ENCODE results near the gene SLC44A2. TPM values are rescaled to one million over a fixed set of nuclear protein-coding genes. Genes with fewer than 3 reads are reported as not detected.

The SLC44A2 gene
- total RNA-seq, 1 donor from 2014 or later: 41.2 TPM

DNA sequence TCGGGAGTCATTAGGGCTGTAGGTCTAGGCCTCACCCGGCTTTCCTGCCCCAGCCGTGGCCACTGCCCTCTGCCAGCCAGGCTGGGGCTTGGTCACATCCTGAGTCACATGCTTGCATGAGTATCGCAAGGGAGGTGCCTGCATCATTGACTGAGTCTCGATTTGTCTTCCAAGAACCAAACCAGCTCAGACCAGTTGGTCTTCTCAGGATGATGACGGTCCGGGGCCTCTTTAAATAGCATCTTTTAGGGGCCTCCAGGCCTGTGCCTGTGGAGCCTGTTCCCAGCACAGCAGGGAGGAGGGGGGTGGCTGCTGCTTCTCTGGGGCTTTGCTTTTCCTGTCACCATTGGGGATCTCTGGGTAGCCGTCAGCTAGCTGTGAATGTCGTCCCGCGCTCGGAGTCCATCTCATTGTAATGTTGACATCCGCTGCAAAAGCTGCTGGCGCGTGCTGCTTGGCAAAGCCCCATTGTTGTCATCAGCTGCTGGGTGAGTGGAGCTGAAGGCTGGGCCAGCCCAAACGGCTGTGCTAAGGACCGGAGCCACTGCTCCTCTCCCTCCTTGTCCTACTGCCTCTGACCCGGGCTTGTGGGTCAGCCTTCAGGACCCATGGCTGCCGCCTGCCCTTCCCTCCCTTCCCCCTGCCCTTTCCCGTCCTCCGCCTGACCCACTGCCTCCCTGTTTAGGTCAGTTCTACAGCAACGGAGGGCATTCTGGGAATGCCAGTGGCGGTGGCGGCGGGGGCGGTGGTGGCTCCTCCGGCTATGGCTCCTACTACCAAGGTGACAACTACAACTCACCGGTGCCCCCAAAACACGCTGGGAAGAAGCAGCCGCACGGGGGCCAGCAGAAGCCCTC is 61.5 kb downstream of the SLC44A2 start:
- H3K9ac ChIP-seq (ENCODE audit: low read depth in 1 of 3, low read length in 3 of 3): no peak overlapping the region
- H3K9me3 ChIP-seq (ENCODE audit: control insufficient read depth in 3 of 3, low read length in 3 of 3): no peaks in the 10 kb centered on the region
- no peak overlapping the region for H3K27ac ChIP-seq (ENCODE audit: low read depth, low read length)
- H3K4me3 ChIP-seq (ENCODE audit: low read length in 3 of 3): no peak overlapping the region
- no peaks in the 10 kb centered on the region for H3K27me3 ChIP-seq (ENCODE audit: control insufficient read depth in 3 of 3, insufficient read depth in 3 of 3, low read length in 3 of 3)
- H3K36me3 ChIP-seq (ENCODE audit: control insufficient read depth in 3 of 3, insufficient read depth in 3 of 3, low read length in 3 of 3): peaks cover 82 to 84% (median 82%) of the 10 kb centered on the region in 3 donors
- peaks cover 0 to 9% (median 0%) of the 10 kb centered on the region in 3 donors for H3K4me1 ChIP-seq (ENCODE audit: control insufficient read depth in 3 of 3, insufficient read depth in 3 of 3, low read length in 3 of 3)

DNA sequence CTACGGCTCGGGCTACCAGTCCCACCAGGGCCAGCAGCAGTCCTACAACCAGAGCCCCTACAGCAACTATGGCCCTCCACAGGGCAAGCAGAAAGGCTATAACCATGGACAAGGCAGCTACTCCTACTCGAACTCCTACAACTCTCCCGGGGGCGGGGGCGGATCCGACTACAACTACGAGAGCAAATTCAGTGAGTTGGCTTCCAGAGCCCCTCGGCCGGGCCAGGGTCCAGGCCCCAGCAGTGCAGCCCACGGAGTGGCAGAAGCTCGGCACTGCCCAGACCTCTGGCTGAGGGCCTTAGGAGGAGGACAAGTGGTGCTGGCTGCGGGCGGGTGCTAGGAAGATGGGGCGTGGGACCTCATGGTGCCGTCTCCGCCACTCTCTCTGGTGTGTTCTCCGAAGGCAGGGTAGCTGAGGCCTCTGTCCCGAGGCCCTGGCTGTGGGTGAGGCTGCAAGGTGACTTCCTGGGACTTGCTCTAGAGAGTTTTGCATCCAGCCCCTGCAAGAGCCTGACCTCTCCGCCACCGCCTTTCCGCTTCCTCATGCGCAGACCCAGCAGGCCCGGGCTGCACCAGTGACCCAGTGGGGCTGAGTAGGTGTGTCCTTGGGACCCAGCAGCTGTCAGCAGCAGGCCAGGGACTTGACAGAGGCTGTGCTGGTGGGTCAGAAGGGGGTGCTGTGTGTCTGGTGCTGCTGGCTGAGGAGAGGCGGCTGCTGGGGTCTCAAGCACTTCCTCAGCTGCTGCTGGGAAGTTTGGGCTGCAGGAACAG is 62.4 kb downstream of the SLC44A2 start:
- Histone ChIP-seq H3K9me3 (ENCODE audit: control insufficient read depth in 3 of 3, low read length in 3 of 3) (no peaks in the 10 kb centered on the region), H3K4me3 (ENCODE audit: low read length in 3 of 3) (no peak overlapping the region), H3K27ac (ENCODE audit: low read depth, low read length) (no peak overlapping the region), H3K36me3 (ENCODE audit: control insufficient read depth in 3 of 3, insufficient read depth in 3 of 3, low read length in 3 of 3) (peaks cover 74 to 84% (median 82%) of the 10 kb centered on the region in 3 donors), H3K9ac (ENCODE audit: low read depth in 1 of 3, low read length in 3 of 3) (no peak overlapping the region), H3K4me1 (ENCODE audit: control insufficient read depth in 3 of 3, insufficient read depth in 3 of 3, low read length in 3 of 3) (peaks cover 0 to 9% (median 0%) of the 10 kb centered on the region in 3 donors), H3K27me3 (ENCODE audit: control insufficient read depth in 3 of 3, insufficient read depth in 3 of 3, low read length in 3 of 3) (no peaks in the 10 kb centered on the region)

DNA sequence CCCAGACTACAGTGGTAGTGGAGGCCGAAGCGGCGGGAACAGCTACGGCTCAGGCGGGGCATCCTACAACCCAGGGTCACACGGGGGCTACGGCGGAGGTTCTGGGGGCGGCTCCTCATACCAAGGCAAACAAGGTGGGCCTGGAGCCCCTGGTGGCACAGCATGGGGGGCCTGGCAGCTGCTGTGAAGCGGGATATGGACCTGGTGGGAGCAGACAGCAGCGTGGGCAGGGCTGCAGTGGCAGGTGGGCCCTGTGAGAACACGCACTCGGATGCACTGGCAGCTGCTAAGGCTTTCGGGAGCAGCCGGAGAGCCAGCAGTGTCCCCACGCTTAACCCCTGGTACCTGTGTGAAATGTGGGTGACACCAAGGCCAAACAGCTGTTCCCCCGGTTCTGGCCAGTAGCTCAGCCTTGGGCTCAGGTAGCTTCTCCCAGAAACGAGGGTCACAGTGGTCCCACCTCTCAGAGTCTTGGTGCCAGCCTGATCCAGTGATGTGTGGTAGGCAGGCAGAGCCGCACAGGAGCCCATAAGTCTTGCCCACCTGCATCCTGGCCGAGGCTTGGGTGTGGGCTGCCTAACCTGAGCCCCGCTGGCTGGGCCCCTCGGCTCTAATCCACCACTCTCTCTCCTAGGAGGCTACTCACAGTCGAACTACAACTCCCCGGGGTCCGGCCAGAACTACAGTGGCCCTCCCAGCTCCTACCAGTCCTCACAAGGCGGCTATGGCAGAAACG is 63.4 kb downstream of the SLC44A2 start:
- peaks cover 64 to 75% (median 73%) of the 10 kb centered on the region in 3 donors for H3K36me3 ChIP-seq (ENCODE audit: control insufficient read depth in 3 of 3, insufficient read depth in 3 of 3, low read length in 3 of 3)
- H3K9me3 ChIP-seq (ENCODE audit: control insufficient read depth in 3 of 3, low read length in 3 of 3): no peaks in the 10 kb centered on the region
- no peak overlapping the region for H3K4me3 ChIP-seq (ENCODE audit: low read length in 3 of 3)

DNA sequence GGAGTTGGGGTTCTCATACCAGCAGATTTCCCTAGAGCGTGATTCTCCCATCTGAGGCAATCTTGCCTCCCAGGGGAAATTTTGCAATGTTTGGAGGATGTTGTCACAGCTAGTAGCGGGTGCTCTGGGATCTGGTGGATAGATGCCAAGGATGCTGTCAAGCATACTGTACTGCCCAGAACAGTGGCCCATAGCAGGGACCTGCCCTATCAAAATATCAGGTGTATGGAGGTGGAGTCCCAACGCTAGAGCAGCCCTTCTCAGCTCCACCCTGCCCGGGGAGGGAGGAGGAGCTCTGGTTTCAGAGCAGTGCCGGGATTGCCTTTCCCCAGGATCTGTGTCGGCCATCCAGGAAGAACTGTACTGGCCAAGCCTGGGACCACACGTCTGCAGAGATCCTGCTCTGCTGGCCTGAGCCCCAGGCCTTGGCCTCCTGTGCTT is 65.0 kb downstream of the SLC44A2 start:
- no peaks in the 10 kb centered on the region for H3K27me3 ChIP-seq (ENCODE audit: control insufficient read depth in 3 of 3, insufficient read depth in 3 of 3, low read length in 3 of 3)
- H3K4me3 ChIP-seq (ENCODE audit: low read length in 3 of 3): no peak overlapping the region
- H3K36me3 ChIP-seq (ENCODE audit: control insufficient read depth in 3 of 3, insufficient read depth in 3 of 3, low read length in 3 of 3): peaks cover 48 to 65% (median 58%) of the 10 kb centered on the region in 3 donors
- H3K4me1 ChIP-seq (ENCODE audit: control insufficient read depth in 3 of 3, insufficient read depth in 3 of 3, low read length in 3 of 3): peaks cover 3 to 13% (median 3%) of the 10 kb centered on the region in 3 donors
- H3K27ac ChIP-seq (ENCODE audit: low read depth, low read length): no peak overlapping the region
- H3K9ac ChIP-seq (ENCODE audit: low read depth in 1 of 3, low read length in 3 of 3): no peak overlapping the region
- H3K9me3 ChIP-seq (ENCODE audit: control insufficient read depth in 3 of 3, low read length in 3 of 3): no peaks in the 10 kb centered on the region

More for the DNA sequence above, 63.4 kb downstream of the SLC44A2 start:
- H3K27me3 ChIP-seq (ENCODE audit: control insufficient read depth in 3 of 3, insufficient read depth in 3 of 3, low read length in 3 of 3): no peaks in the 10 kb centered on the region
- H3K27ac ChIP-seq (ENCODE audit: low read depth, low read length): no peak overlapping the region
- peaks cover 0 to 9% (median 0%) of the 10 kb centered on the region in 3 donors for H3K4me1 ChIP-seq (ENCODE audit: control insufficient read depth in 3 of 3, insufficient read depth in 3 of 3, low read length in 3 of 3)
- H3K9ac ChIP-seq (ENCODE audit: low read depth in 1 of 3, low read length in 3 of 3): no peak overlapping the region

DNA sequence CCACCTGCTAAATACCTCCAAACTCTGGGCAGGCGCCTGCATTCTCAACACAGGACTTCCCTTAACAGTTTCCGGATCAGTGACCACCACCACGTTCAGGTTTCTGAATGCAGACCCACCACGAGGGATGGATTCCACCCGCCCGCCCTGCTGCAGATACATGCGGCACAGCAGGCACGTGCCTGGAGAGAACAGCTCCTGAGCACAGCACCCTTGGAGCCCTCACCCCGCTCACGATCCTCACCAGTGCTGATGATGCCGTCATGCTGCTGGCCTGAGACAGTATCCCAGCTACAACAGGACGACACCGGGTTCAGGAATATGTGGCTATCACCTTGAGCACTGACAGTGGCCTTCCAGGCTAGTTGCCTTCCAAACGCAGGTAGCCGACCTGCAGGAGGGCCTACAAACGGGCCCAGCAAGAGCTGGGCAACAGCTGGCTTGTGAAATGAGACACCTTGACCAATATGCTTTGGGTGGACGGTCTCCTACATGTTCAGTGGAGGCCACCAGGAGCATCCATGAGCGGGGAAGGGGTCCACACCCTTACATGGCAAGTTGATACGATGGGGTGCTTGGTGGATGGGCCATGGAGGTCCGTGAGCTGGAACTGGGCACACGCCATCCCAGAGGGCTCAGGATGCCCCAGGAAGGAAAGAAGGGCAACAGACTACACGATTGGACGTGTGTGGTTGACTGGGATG is 66.0 kb downstream of the SLC44A2 start:
- Histone ChIP-seq H3K4me1 (ENCODE audit: control insufficient read depth in 3 of 3, insufficient read depth in 3 of 3, low read length in 3 of 3) (peaks cover 8 to 21% (median 9%) of the 10 kb centered on the region in 3 donors), H3K9ac (ENCODE audit: low read depth in 1 of 3, low read length in 3 of 3) (no peak overlapping the region), H3K9me3 (ENCODE audit: control insufficient read depth in 3 of 3, low read length in 3 of 3) (no peaks in the 10 kb centered on the region), H3K36me3 (ENCODE audit: control insufficient read depth in 3 of 3, insufficient read depth in 3 of 3, low read length in 3 of 3) (peaks cover 45 to 62% (median 57%) of the 10 kb centered on the region in 3 donors), H3K4me3 (ENCODE audit: low read length in 3 of 3) (no peak overlapping the region), H3K27me3 (ENCODE audit: control insufficient read depth in 3 of 3, insufficient read depth in 3 of 3, low read length in 3 of 3) (no peaks in the 10 kb centered on the region), H3K27ac (ENCODE audit: low read depth, low read length) (no peak overlapping the region)

DNA sequence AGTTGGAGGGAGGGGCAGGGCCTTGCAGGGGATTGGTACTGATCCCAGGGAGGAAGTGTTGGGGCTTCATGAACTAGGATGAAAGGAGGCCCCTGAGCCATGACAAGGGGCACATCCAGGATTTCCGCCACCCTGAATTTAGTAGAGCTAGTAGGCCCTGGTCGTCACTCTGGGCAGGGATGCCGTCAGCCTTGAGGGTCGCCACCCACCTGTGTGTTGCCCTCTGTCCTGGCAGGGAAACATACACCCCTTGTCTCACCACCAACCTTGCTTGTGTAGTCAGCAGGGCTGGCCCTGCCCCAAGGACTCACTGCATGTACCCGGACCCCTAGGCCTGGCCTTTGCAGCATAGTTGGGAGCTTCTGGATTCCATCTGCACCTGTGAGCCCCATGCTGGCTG is 66.5 kb downstream of the SLC44A2 start:
- peaks cover 8 to 15% (median 9%) of the 10 kb centered on the region in 3 donors for H3K4me1 ChIP-seq (ENCODE audit: control insufficient read depth in 3 of 3, insufficient read depth in 3 of 3, low read length in 3 of 3)
- H3K9me3 ChIP-seq (ENCODE audit: control insufficient read depth in 3 of 3, low read length in 3 of 3): no peaks in the 10 kb centered on the region
- H3K36me3 ChIP-seq (ENCODE audit: control insufficient read depth in 3 of 3, insufficient read depth in 3 of 3, low read length in 3 of 3): peaks cover 39 to 57% (median 53%) of the 10 kb centered on the region in 3 donors
- H3K9ac ChIP-seq (ENCODE audit: low read depth in 1 of 3, low read length in 3 of 3): no peak overlapping the region
- H3K27ac ChIP-seq (ENCODE audit: low read depth, low read length): no peak overlapping the region
- H3K4me3 ChIP-seq (ENCODE audit: low read length in 3 of 3): no peak overlapping the region
- H3K27me3 ChIP-seq (ENCODE audit: control insufficient read depth in 3 of 3, insufficient read depth in 3 of 3, low read length in 3 of 3): no peaks in the 10 kb centered on the region

DNA sequence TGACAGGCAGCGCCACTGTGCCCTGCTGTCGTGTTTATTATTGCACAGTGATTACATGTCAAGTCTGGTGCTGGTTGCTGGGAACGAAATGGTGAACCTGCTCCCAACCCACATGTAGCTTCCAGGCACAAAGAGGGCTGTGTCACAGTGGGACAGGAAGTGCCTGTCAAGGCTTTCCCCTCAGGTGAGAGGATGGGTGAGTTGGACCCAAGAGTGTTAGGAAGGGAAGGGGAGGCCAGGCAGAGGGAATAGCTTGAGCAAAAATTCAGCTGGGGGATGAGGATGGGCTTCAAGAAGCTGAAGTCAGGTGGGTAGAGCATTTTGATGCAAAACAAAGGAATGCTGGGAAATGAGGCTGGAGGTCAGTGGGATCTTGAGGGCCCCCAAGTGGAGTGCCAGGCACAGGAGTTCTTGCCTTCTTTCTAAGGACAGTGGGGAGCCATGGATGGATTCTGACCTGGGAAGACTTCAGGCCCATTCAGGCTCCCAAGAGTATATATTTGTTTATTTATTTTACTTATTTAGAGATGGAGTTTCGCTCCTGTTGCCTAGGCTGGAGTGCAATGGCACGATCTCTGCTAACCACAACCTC is 67.4 kb downstream of the SLC44A2 start:
- Histone ChIP-seq H3K36me3 (ENCODE audit: control insufficient read depth in 3 of 3, insufficient read depth in 3 of 3, low read length in 3 of 3) (peaks cover 32 to 49% (median 46%) of the 10 kb centered on the region in 3 donors), H3K27ac (ENCODE audit: low read depth, low read length) (no peak overlapping the region)

More for the DNA sequence above, 67.4 kb downstream of the SLC44A2 start:
- peaks cover 8 to 13% (median 9%) of the 10 kb centered on the region in 3 donors for H3K4me1 ChIP-seq (ENCODE audit: control insufficient read depth in 3 of 3, insufficient read depth in 3 of 3, low read length in 3 of 3)
- H3K4me3 ChIP-seq (ENCODE audit: low read length in 3 of 3): no peak overlapping the region
- no peaks in the 10 kb centered on the region for H3K27me3 ChIP-seq (ENCODE audit: control insufficient read depth in 3 of 3, insufficient read depth in 3 of 3, low read length in 3 of 3)
- no peaks in the 10 kb centered on the region for H3K9me3 ChIP-seq (ENCODE audit: control insufficient read depth in 3 of 3, low read length in 3 of 3)
- no peak overlapping the region for H3K9ac ChIP-seq (ENCODE audit: low read depth in 1 of 3, low read length in 3 of 3)
